HepG2 (cell line): ENCODE results near the gene DAB2. TPM values are rescaled to one million over a fixed set of nuclear protein-coding genes. Genes with fewer than 3 reads are reported as not detected.
"Not testable (repeated sequence)": the region's sequence is repeated elsewhere in the genome, so short reads cannot be mapped to it uniquely, and the experiment has no call there.

Experiments used
- ATAC-seq: fragments of 200-7000 bp; cut with Tn5 transposase; 3 replicates; pipeline ENCODE4 v1.9.1; 2020; ENCODE audit warnings: mild to moderate bottlenecking, moderate library complexity
- BruUV-seq: library from RNA; stranded (reverse); fragments of 400-500 nt; replicated peaks from 2 replicates; lab custom pipeline; 2021; lab: Mats Ljungman, UMichigan
- CTCF ChIA-PET: fragments of 300-600 bp; formaldehyde crosslinking; extraction: SDS; loops from one replicate; lab custom pipeline; 2021; ENCODE audit warnings: low total read pairs, inconsistent platforms, low intra/inter-chr PET ratio; lab: Yijun Ruan, JAX
- POLR2A ChIA-PET: fragments of 350-600 bp; sonication (Branson Sonifier 250); formaldehyde crosslinking; loops from one replicate; lab custom pipeline; 2020; ENCODE audit warnings: antibody characterized with exemption, inconsistent platforms; lab: Yijun Ruan, JAX
- DNase-seq: peaks from one replicate; pipeline ENCODE4 v3.0.0-alpha.2; 2015; ENCODE audit warnings: low spot score
- FAIRE-seq: peaks from 3 replicates; lab custom pipeline; 2011; peaks lifted over from hg19 to GRCh38; lab: Jason Lieb, UNC
- H2AFZ ChIP-seq: one replicate; pipeline ENCODE4 v1.6.1; 2011; ENCODE audit warnings: low read length, inconsistent platforms
- H3K27ac ChIP-seq: fragments of 300-600 bp; 3 replicates; pipeline ENCODE4 v1.8.0; 2011; ENCODE audit warnings: mixed run types, mild to moderate bottlenecking, mixed read lengths, low read length, inconsistent platforms; ENCODE audit not compliant: insufficient read depth; ENCODE audit errors: extremely low read length
- H3K27me3 ChIP-seq, 2 experiments: fragments of 200-600 bp in 1 of 2; 2 replicates in 1 of 2; 3 replicates in 1 of 2; pipeline versions ENCODE4 v1.6.0 to v1.8.0; 2011; ENCODE audit warnings: low read length in 2 of 2, mild to moderate bottlenecking in 2 of 2, moderate library complexity in 2 of 2, inconsistent platforms in 1 of 2; ENCODE audit not compliant: insufficient read depth in 2 of 2, control insufficient read depth in 1 of 2
- H3K36me3 ChIP-seq, 2 experiments: fragments of 200-600 bp in 1 of 2; replicated peaks in 1 of 2; 2 replicates in 1 of 2; 3 replicates in 1 of 2; pipeline versions ENCODE4 v1.5.1 to v1.8.0; 2011; ENCODE audit warnings: low read length in 2 of 2, inconsistent platforms in 1 of 2; ENCODE audit not compliant: insufficient read depth in 2 of 2, control insufficient read depth in 1 of 2
- H3K4me1 ChIP-seq: 2 replicates; pipeline ENCODE4 v1.5.1; 2012; ENCODE audit warnings: low read length, inconsistent platforms; ENCODE audit not compliant: insufficient read depth
- H3K4me2 ChIP-seq: 2 replicates; pipeline ENCODE4 v1.6.0; 2011; ENCODE audit warnings: low read depth, low read length, inconsistent platforms
- H3K4me3 ChIP-seq, 3 experiments: fragments of 200-600 bp in 1 of 3; sonication (generic), shearing (Covaris generic) in 1 of 3; replicated peaks in 1 of 3; 2 replicates each; pipeline ENCODE4 v1.5.1; 2011 to 2016; ENCODE audit warnings: low read length in 3 of 3, inconsistent platforms in 2 of 3, low read depth in 2 of 3, mild to moderate bottlenecking in 2 of 3, control low read depth in 1 of 3, mixed read lengths in 1 of 3; ENCODE audit not compliant: insufficient read depth in 1 of 3
- H3K79me2 ChIP-seq: one replicate; pipeline ENCODE4 v1.6.1; 2011; ENCODE audit warnings: low read length, inconsistent platforms; ENCODE audit not compliant: insufficient read depth
- H3K9ac ChIP-seq: 2 replicates; pipeline ENCODE4 v1.6.0; 2011; ENCODE audit warnings: mild to moderate bottlenecking, low read depth, low read length, inconsistent platforms; ENCODE audit not compliant: insufficient read depth
- H3K9me3 ChIP-seq: 2 replicates; pipeline ENCODE4 v1.5.1; 2012; ENCODE audit warnings: mild to moderate bottlenecking, low read length
- H4K20me1 ChIP-seq: 2 replicates; pipeline ENCODE4 v1.6.0; 2011; ENCODE audit warnings: inconsistent platforms, mild to moderate bottlenecking, low read length, moderate library complexity; ENCODE audit not compliant: insufficient read depth
- AHR ChIP-seq: IDR thresholded peaks from 2 replicates; pipeline ENCODE4 v1.6.1; 2018; ENCODE audit warnings: missing genetic modification reagents, missing compliant biosample characterization
- FOXP1 ChIP-seq, 2 experiments: fragments of 450-650 bp in 1 of 2; IDR thresholded peaks; 2 replicates each; pipeline ENCODE4 v1.6.1; 2017 to 2018; ENCODE audit warnings: antibody characterized with exemption in 1 of 2
- HNF4G ChIP-seq, 2 experiments: sonication (generic) in 1 of 2; formaldehyde crosslinking in 1 of 2; IDR thresholded peaks; 2 replicates each; pipeline versions ENCODE4 v1.4.0 to v1.6.1; 2011 to 2020; ENCODE audit warnings: borderline replicate concordance in 2 of 2, low read depth in 2 of 2, mild to moderate bottlenecking in 2 of 2, low read length in 1 of 2, missing genetic modification reagents in 1 of 2, moderate library complexity in 1 of 2
- MXD1 ChIP-seq: sonication (generic); formaldehyde crosslinking; IDR thresholded peaks from 2 replicates; pipeline ENCODE4 v1.4.0; 2020; ENCODE audit warnings: mild to moderate bottlenecking, missing genetic modification reagents
- NCOA2 ChIP-seq: sonication (generic); formaldehyde crosslinking; IDR thresholded peaks from 2 replicates; pipeline ENCODE4 v1.8.0; 2022; ENCODE audit warnings: inconsistent platforms
- NCOR1 ChIP-seq: fragments of 200-600 bp; sonication (generic); IDR thresholded peaks from 2 replicates; pipeline ENCODE4 v1.7.0; 2017; ENCODE audit warnings: antibody characterized with exemption, low read length, borderline replicate concordance
- SIX4 ChIP-seq: sonication (generic); formaldehyde crosslinking; IDR thresholded peaks from 2 replicates; pipeline ENCODE4 v1.4.0; 2020; ENCODE audit warnings: missing genetic modification reagents
- SOX13 ChIP-seq, 3 experiments: fragments of 450-650 bp in 1 of 3; sonication (generic) in 1 of 3; formaldehyde crosslinking in 1 of 3; IDR thresholded peaks in 2 of 3; conservative IDR thresholded peaks in 1 of 3; 2 replicates each; pipeline versions ENCODE4 v1.5.0 to v1.6.1; 2016 to 2020; ENCODE audit warnings: antibody characterized with exemption in 1 of 3, mild to moderate bottlenecking in 1 of 3, missing compliant biosample characterization in 1 of 3, missing genetic modification reagents in 1 of 3, moderate library complexity in 1 of 3
- ZNF772 ChIP-seq: sonication (generic); formaldehyde crosslinking; IDR thresholded peaks from 2 replicates; pipeline ENCODE4 v1.5.0; 2020; ENCODE audit warnings: mild to moderate bottlenecking, missing genetic modification reagents
- WGBS: methylation state at CpG from one replicate; pipeline ENCODE4 v1.1.6; 2017; ENCODE audit warnings: low lambda C conversion rate; 5-methylcytosine and 5-hydroxymethylcytosine counted together
- in situ Hi-C: cut with HindIII; loops from 2 replicates; pipeline ENCODE4 v1.10.0; 2017; ENCODE audit warnings: low pct_unique_long_range_greater_than_20kb; ENCODE audit not compliant: extremely low pct_ligation_motif_present
- intact Hi-C: fragments of 100-400 bp; cut with micrococcal nuclease; formaldehyde crosslinking; loops from one replicate; pipeline ENCODE4 v1.10.0; 2022; ENCODE audit not compliant: unreplicated experiment
- polyA plus RNA-seq, 8 experiments: library from polyadenylated mRNA; depleted of rRNA in 3 of 8; stranded (reverse) in 7 of 8; unstranded in 1 of 8; fragments of >200 nt; fragmentation: Illumina TruSeq in 4 of 8; extraction: Trizol in 4 of 8; gene quantifications; 2 replicates each; pipeline versions ENCODE4 v1.2.1 to v1.2.3, GENCODE V29; 2011 to 2016; ENCODE audit warnings: low read depth in 4 of 8, missing spikeins in 1 of 8, mixed read lengths in 1 of 8; ENCODE audit not compliant: insufficient read depth in 1 of 8
- total RNA-seq, 5 experiments: library from RNA; depleted of rRNA; stranded (reverse); fragments of >200 nt; fragmentation: Illumina TruSeq; extraction: Trizol; gene quantifications; 2 replicates each; pipeline ENCODE4 v1.2.3, GENCODE V29; 2016; ENCODE audit warnings: low read depth in 1 of 5
- TF ChIP-seq, protein P1 (sequence below): IDR thresholded peaks from 2 replicates; pipeline ENCODE4 v1.4.0; 2020; ENCODE audit warnings: mild to moderate bottlenecking, missing genetic modification reagents

Gene DAB2
- total and polyA plus RNA-seq, 2 of the 13 experiments (the other 11 are each of a cell fraction or from before 2014, with no cell fraction given), result 6.4 to 6.5 TPM

GRCh38 chr5:39402140-39402539 is 22.6 kb downstream of the DAB2 start:
- H3K27ac ChIP-seq, H3K36me3 ChIP-seq, ATAC-seq, in situ Hi-C loops, DNase-seq, H3K79me2 ChIP-seq, BruUV-seq, H3K4me2 ChIP-seq, FAIRE-seq, intact Hi-C loops, H4K20me1 ChIP-seq, H3K9me3 ChIP-seq, H2AFZ ChIP-seq, H3K4me3 ChIP-seq, H3K9ac ChIP-seq, CTCF ChIA-PET, H3K27me3 ChIP-seq: not testable (repeated sequence)
- H3K4me1 ChIP-seq, result peaks cover 52% of the 10 kb centered on the region
- POLR2A ChIA-PET, result interaction anchor here (1.9 to 4.9 kb wide), 2 partner anchors 10 to 22 kb away, joined by 10 to 33 read pairs; partner anchors contain the start of gene DAB2

- BruUV-seq, result no TSS peak
- in situ Hi-C loops, result no loop called here
- H3K79me2 ChIP-seq, result no peaks in the 10 kb centered on the region
- POLR2A ChIA-PET, result interaction anchor here (0.7 to 4.9 kb wide), 3 partner anchors 12 to 23 kb away, joined by 3 to 33 read pairs (median 10); partner anchors contain the start of gene DAB2
- H2AFZ ChIP-seq, result no peak overlapping the region
- 0 out of 5 replicates have a peak, but pooled peaks cover 0 to 1% of the 10 kb centered on the region in 2 experiments for H3K36me3 ChIP-seq
- no peaks in the 10 kb centered on the region for H4K20me1 ChIP-seq
- H3K27ac ChIP-seq, result peak overlapping the region; percentile 56
- CTCF ChIA-PET, result no interaction called here
- peak; percentile 65 for ATAC-seq
- FAIRE-seq, result peak; percentile 91
- H3K4me3 ChIP-seq, result peak overlapping the region in 2 of 3 experiments; percentile 11 to 30; a peak in 2 of 6 replicates
- peaks cover 58% of the 10 kb centered on the region for H3K4me1 ChIP-seq
- no peaks in the 10 kb centered on the region for H3K27me3 ChIP-seq
- intact Hi-C loops, result no loop called here
- no peaks in the 10 kb centered on the region for H3K9me3 ChIP-seq
- H3K4me2 ChIP-seq, result peak overlapping the region; percentile 67
- 9% methylated on average over 5 of the region's 5 CpGs for WGBS
- no peak overlapping the region for H3K9ac ChIP-seq
- peak; percentile 24 for DNase-seq
- TF ChIP-seq AHR (no peak), FOXP1 (IDR thresholded peaks at IDR 0.05) (no peak), FOXP1 (CRISPR knock-in tag; IDR thresholded peaks at IDR 0.05) (peak; percentile 71; the same call in 1 of the 2 replicates), SOX13 (IDR thresholded peaks at IDR 0.05) (no peak), SOX13 (CRISPR knock-in tag; conservative IDR thresholded peaks at IDR 0.05 in 1 of 2, IDR thresholded peaks at IDR 0.05 in 1 of 2) (peak in 1 of 2 experiments; percentile 55; a peak in 2 of 4 replicates), SIX4 (CRISPR knock-in tag) (no peak), NCOR1 (0 out of 2 replicates have a peak, but pooled peaks have one; percentile 55), ZNF772 (no peak), NCOA2 (CRISPR knock-in tag) (peak; percentile 44; the same call in 1 of the 2 replicates), HNF4G (IDR thresholded peaks at IDR 0.05; ENCODE audit: borderline replicate concordance, low read depth, low read length) (peak; percentile 63), HNF4G (CRISPR knock-in tag; IDR thresholded peaks at IDR 0.05; ENCODE audit: borderline replicate concordance, low read depth) (no peak), MXD1 (CRISPR knock-in tag) (no peak)
- TF ChIP-seq, protein P1, sequence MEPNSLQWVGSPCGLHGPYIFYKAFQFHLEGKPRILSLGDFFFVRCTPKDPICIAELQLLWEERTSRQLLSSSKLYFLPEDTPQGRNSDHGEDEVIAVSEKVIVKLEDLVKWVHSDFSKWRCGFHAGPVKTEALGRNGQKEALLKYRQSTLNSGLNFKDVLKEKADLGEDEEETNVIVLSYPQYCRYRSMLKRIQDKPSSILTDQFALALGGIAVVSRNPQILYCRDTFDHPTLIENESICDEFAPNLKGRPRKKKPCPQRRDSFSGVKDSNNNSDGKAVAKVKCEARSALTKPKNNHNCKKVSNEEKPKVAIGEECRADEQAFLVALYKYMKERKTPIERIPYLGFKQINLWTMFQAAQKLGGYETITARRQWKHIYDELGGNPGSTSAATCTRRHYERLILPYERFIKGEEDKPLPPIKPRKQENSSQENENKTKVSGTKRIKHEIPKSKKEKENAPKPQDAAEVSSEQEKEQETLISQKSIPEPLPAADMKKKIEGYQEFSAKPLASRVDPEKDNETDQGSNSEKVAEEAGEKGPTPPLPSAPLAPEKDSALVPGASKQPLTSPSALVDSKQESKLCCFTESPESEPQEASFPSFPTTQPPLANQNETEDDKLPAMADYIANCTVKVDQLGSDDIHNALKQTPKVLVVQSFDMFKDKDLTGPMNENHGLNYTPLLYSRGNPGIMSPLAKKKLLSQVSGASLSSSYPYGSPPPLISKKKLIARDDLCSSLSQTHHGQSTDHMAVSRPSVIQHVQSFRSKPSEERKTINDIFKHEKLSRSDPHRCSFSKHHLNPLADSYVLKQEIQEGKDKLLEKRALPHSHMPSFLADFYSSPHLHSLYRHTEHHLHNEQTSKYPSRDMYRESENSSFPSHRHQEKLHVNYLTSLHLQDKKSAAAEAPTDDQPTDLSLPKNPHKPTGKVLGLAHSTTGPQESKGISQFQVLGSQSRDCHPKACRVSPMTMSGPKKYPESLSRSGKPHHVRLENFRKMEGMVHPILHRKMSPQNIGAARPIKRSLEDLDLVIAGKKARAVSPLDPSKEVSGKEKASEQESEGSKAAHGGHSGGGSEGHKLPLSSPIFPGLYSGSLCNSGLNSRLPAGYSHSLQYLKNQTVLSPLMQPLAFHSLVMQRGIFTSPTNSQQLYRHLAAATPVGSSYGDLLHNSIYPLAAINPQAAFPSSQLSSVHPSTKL (CRISPR knock-in tag), result peak; percentile 84
Measured at GRCh38 chr5:39400713-39401578, 23.8 kb downstream of the DAB2 start.
